H1 (cell line): ENCODE results near the gene NME3. TPM values are rescaled to one million over a fixed set of nuclear protein-coding genes. Genes with fewer than 3 reads are reported as not detected.

Source experiments
- microRNA-seq, 2 experiments: library from miRNA; unstranded; fragments of <30 nt; microRNA quantifications; one replicate each; pipeline versions ENCODE4 to v1.2.0, GENCODE V29; 2016 to 2020; ENCODE audit warnings: borderline microRNAs expressed in 2 of 2, borderline number of aligned reads in 2 of 2, borderline replicate concordance in 1 of 2
- polyA plus RNA-seq, 7 experiments: library from polyadenylated mRNA; depleted of rRNA in 3 of 7; stranded (reverse) in 5 of 7; unstranded in 2 of 7; fragments of >200 nt in 5 of 7; fragments of 200-250 nt in 2 of 7; gene quantifications; 1 replicate in 5 of 7; 2 replicates in 1 of 7; 4 replicates in 1 of 7; pipeline versions ENCODE4 v1.2.1 to v1.2.3, GENCODE V29; 2011 to 2013; ENCODE audit warnings: missing spikeins in 2 of 7, mixed read lengths in 2 of 7
- small RNA-seq: library from polyadenylated mRNA; stranded (forward); fragments of <200 nt; extraction: miRNeasy Mini kit (QIAGEN cat#:217004); gene quantifications from one replicate; pipeline ENCODE3, GENCODE V24; 2013; ENCODE audit not compliant: insufficient read depth
- total RNA-seq: library from RNA; stranded (reverse); fragmentation: NEBNext Ultra II Directional; extraction: Animal tissue kit (Norgen Biotek cat#: 25700); gene quantifications from 2 replicates; pipeline ENCODE4 v1.2.1, GENCODE V29; 2021
- TF ChIP-seq, protein P1 (sequence below): IDR thresholded peaks from 2 replicates; pipeline ENCODE4 v1.6.1; 2011; ENCODE audit warnings: low read depth, mild to moderate bottlenecking, low read length; ENCODE audit not compliant: insufficient read depth

The NME3 gene
- total and polyA plus RNA-seq, 2 of the 8 experiments (the other 6 are each of a cell fraction or from before 2014, with no cell fraction given) = 72.5 to 163 TPM

DNA sequence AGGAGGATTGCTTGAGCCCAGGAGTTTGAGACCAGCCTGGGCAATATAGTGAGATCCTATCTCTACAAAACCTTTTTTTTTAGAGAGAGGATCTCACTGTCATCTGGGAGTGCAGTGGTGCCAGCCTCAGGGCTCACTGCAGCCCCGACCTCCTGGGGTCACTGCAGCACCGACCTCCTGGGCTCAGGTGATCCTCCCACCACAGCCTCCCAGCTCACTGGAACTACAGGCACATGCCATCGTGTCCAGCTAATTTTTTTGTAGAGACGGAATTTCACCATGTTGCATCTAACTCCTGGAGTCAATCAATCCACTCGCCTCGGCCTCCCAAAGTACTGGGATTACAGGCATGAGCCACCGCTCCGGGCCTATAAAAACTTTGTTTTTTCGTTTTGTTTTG, 50.0 kb downstream of the NME3 start (continued):
- TF ChIP-seq, protein P1, sequence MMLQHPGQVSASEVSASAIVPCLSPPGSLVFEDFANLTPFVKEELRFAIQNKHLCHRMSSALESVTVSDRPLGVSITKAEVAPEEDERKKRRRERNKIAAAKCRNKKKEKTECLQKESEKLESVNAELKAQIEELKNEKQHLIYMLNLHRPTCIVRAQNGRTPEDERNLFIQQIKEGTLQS = no peak

Small RNA genes lying within 50 kb of the gene (microRNA-seq; reads per million reads assigned to microRNA genes)
- 1.8 to 2.3 reads per million in 2 experiments for gene MIR3177

Small RNA genes lying within 50 kb of the gene (small RNA-seq; reads per million reads assigned to genes)
- gene MIR3177 = 19.0 reads per million, percentile 91 among the genes with 10 or more reads in this experiment

Other genes starting within 250 kb of the NME3 start
- not detected in 2 replicates for gene TMEM204, start 237.9 kb downstream of the NME3 start, total RNA-seq
- gene TMEM204, start 237.9 kb downstream of the NME3 start, polyA plus RNA-seq (2011; rRNA removed) = 0.03 TPM in 1 of 2 replicates, not detected in the other
- 20.6 and 20.9 TPM in 2 replicates for gene IFT140, start 159.5 kb downstream of the NME3 start, total RNA-seq
- 9.7 and 16.1 TPM in 2 replicates for gene IFT140, start 159.5 kb downstream of the NME3 start, polyA plus RNA-seq (2011; rRNA removed)
- 23.2 and 26.2 TPM in 2 replicates for gene CRAMP1, start 159.2 kb downstream of the NME3 start, total RNA-seq
- 19.2 and 31.0 TPM in 2 replicates for gene CRAMP1, start 159.2 kb downstream of the NME3 start, polyA plus RNA-seq (2011; rRNA removed)
- gene JPT2, start 93.3 kb downstream of the NME3 start, total RNA-seq = 197 and 199 TPM in 2 replicates
- 67.6 and 70.8 TPM in 2 replicates for gene JPT2, start 93.3 kb downstream of the NME3 start, polyA plus RNA-seq (2011; rRNA removed)
- 41.4 and 43.4 TPM in 2 replicates for gene MAPK8IP3, start 65.3 kb downstream of the NME3 start, total RNA-seq
- gene MAPK8IP3, start 65.3 kb downstream of the NME3 start, polyA plus RNA-seq (2011; rRNA removed) = 16.9 and 27.9 TPM in 2 replicates
- gene EME2, start 1.3 kb upstream of the NME3 start, total RNA-seq = 19.3 and 19.7 TPM in 2 replicates
- gene EME2, start 1.3 kb upstream of the NME3 start, polyA plus RNA-seq (2011; rRNA removed) = 13.1 and 17.0 TPM in 2 replicates
- 252 and 267 TPM in 2 replicates for gene MRPS34, start 1.6 kb upstream of the NME3 start, total RNA-seq
- gene MRPS34, start 1.6 kb upstream of the NME3 start, polyA plus RNA-seq (2011; rRNA removed) = 168 and 250 TPM in 2 replicates
- gene SPSB3, start 11.0 kb upstream of the NME3 start, total RNA-seq = 22.5 and 25.3 TPM in 2 replicates
- gene SPSB3, start 11.0 kb upstream of the NME3 start, polyA plus RNA-seq (2011; rRNA removed) = 37.8 and 60.1 TPM in 2 replicates
- gene NUBP2, start 11.4 kb upstream of the NME3 start, total RNA-seq = 68.0 and 70.3 TPM in 2 replicates
- gene NUBP2, start 11.4 kb upstream of the NME3 start, polyA plus RNA-seq (2011; rRNA removed) = 96.9 and 130 TPM in 2 replicates
- gene IGFALS, start 22.2 kb upstream of the NME3 start, total RNA-seq = not detected in 2 replicates
- 0.03 TPM in 1 of 2 replicates, not detected in the other for gene IGFALS, start 22.2 kb upstream of the NME3 start, polyA plus RNA-seq (2011; rRNA removed)
- 28.7 and 34.4 TPM in 2 replicates for gene HAGH, start 55.3 kb upstream of the NME3 start, total RNA-seq
- 40.6 and 65.3 TPM in 2 replicates for gene HAGH, start 55.3 kb upstream of the NME3 start, polyA plus RNA-seq (2011; rRNA removed)
- gene FAHD1, start 55.7 kb upstream of the NME3 start, total RNA-seq = 20.4 and 20.5 TPM in 2 replicates
- gene FAHD1, start 55.7 kb upstream of the NME3 start, polyA plus RNA-seq (2011; rRNA removed) = 31.9 and 47.2 TPM in 2 replicates
- 0.99 and 1.1 TPM in 2 replicates for gene MEIOB, start 100.6 kb upstream of the NME3 start, total RNA-seq
- gene MEIOB, start 100.6 kb upstream of the NME3 start, polyA plus RNA-seq (2011; rRNA removed) = 0.60 and 0.63 TPM in 2 replicates
- gene HS3ST6, start 146.9 kb upstream of the NME3 start, total RNA-seq = 0.39 TPM in 1 of 2 replicates, not detected in the other
- gene HS3ST6, start 146.9 kb upstream of the NME3 start, polyA plus RNA-seq (2011; rRNA removed) = 0.36 and 0.63 TPM in 2 replicates
- 28.2 and 34.1 TPM in 2 replicates for gene MSRB1, start 171.7 kb upstream of the NME3 start, total RNA-seq
- gene MSRB1, start 171.7 kb upstream of the NME3 start, polyA plus RNA-seq (2011; rRNA removed) = 51.4 and 53.8 TPM in 2 replicates
- gene RPL3L, start 183.1 kb upstream of the NME3 start, total RNA-seq = 0.19 and 0.39 TPM in 2 replicates
- gene RPL3L, start 183.1 kb upstream of the NME3 start, polyA plus RNA-seq (2011; rRNA removed) = 0.08 and 0.24 TPM in 2 replicates
- gene NDUFB10, start 188.0 kb upstream of the NME3 start, total RNA-seq = 183 and 197 TPM in 2 replicates
- 194 and 243 TPM in 2 replicates for gene NDUFB10, start 188.0 kb upstream of the NME3 start, polyA plus RNA-seq (2011; rRNA removed)
- 3,974 and 4,042 TPM in 2 replicates for gene RPS2, start 193.3 kb upstream of the NME3 start, total RNA-seq
- gene RPS2, start 193.3 kb upstream of the NME3 start, polyA plus RNA-seq (2011; rRNA removed) = 16,783 and 22,970 TPM in 2 replicates
- not detected in 2 replicates for gene RNF151, start 195.3 kb upstream of the NME3 start, total RNA-seq
- 0.17 TPM in 1 of 2 replicates, not detected in the other for gene RNF151, start 195.3 kb upstream of the NME3 start, polyA plus RNA-seq (2011; rRNA removed)
- gene TBL3, start 200.5 kb upstream of the NME3 start, total RNA-seq = 65.8 and 66.8 TPM in 2 replicates
- 137 and 159 TPM in 2 replicates for gene TBL3, start 200.5 kb upstream of the NME3 start, polyA plus RNA-seq (2011; rRNA removed)
- 2.5 and 3.3 TPM in 2 replicates for gene NOXO1, start 209.9 kb upstream of the NME3 start, total RNA-seq
- 1.3 and 2.6 TPM in 2 replicates for gene NOXO1, start 209.9 kb upstream of the NME3 start, polyA plus RNA-seq (2011; rRNA removed)
- 37.9 and 45.4 TPM in 2 replicates for gene GFER, start 212.7 kb upstream of the NME3 start, total RNA-seq
- 17.7 and 29.1 TPM in 2 replicates for gene GFER, start 212.7 kb upstream of the NME3 start, polyA plus RNA-seq (2011; rRNA removed)
- 36.2 and 38.8 TPM in 2 replicates for gene SYNGR3, start 218.4 kb upstream of the NME3 start, total RNA-seq
- gene SYNGR3, start 218.4 kb upstream of the NME3 start, polyA plus RNA-seq (2011; rRNA removed) = 49.9 and 72.3 TPM in 2 replicates
- gene ZNF598, start 238.3 kb upstream of the NME3 start, total RNA-seq = 47.6 and 51.7 TPM in 2 replicates
- gene ZNF598, start 238.3 kb upstream of the NME3 start, polyA plus RNA-seq (2011; rRNA removed) = 29.3 and 43.0 TPM in 2 replicates
- 8.1 and 10.3 TPM in 2 replicates for gene NPW, start 248.2 kb upstream of the NME3 start, total RNA-seq
- gene NPW, start 248.2 kb upstream of the NME3 start, polyA plus RNA-seq (2011; rRNA removed) = 4.0 and 7.8 TPM in 2 replicates